Glutamatergic neuron (in vitro differentiated cells): ENCODE measurements around the gene LHFPL2. TPM values are rescaled to one million over a fixed set of nuclear protein-coding genes. Genes with fewer than 3 reads are reported as not detected.

Experiments
- DNase-seq: peaks from one replicate; pipeline ENCODE4 v3.0.0; 2022
- H3K27ac Mint-ChIP-seq: one replicate; pipeline ENCODE4 v1.8.0; 2020; ENCODE audit warnings: mild to moderate bottlenecking, mixed read lengths, inconsistent platforms; ENCODE audit not compliant: unreplicated experiment
- H3K27me3 Mint-ChIP-seq: one replicate; pipeline ENCODE4 v1.8.0; 2020; ENCODE audit warnings: mild to moderate bottlenecking, moderate library complexity, mixed read lengths, inconsistent platforms; ENCODE audit not compliant: unreplicated experiment
- H3K36me3 Mint-ChIP-seq: one replicate; pipeline ENCODE4 v1.8.0; 2020; ENCODE audit warnings: mild to moderate bottlenecking, mixed read lengths, inconsistent platforms; ENCODE audit not compliant: unreplicated experiment
- H3K4me1 Mint-ChIP-seq: one replicate; pipeline ENCODE4 v1.8.0; 2020; ENCODE audit warnings: mild to moderate bottlenecking, low read depth, mixed read lengths, inconsistent platforms; ENCODE audit not compliant: unreplicated experiment
- H3K4me3 Mint-ChIP-seq: one replicate; pipeline ENCODE4 v1.8.0; 2020; ENCODE audit warnings: mild to moderate bottlenecking, mixed read lengths, inconsistent platforms; ENCODE audit not compliant: unreplicated experiment
- H3K9me3 Mint-ChIP-seq: one replicate; pipeline ENCODE4 v1.8.0; 2020; ENCODE audit warnings: mild to moderate bottlenecking, moderate library complexity, mixed read lengths, inconsistent platforms; ENCODE audit not compliant: unreplicated experiment
- CTCF ChIP-seq: fragments of 200-600 bp; sonication (generic); IDR thresholded peaks from one replicate; pipeline ENCODE4 v1.5.0; 2021; ENCODE audit not compliant: partially characterized antibody, unreplicated experiment
- total RNA-seq: library from RNA; stranded (reverse); fragmentation: NEBNext Ultra II Directional; extraction: Animal tissue kit (Norgen Biotek cat#: 25700); gene quantifications from one replicate; pipeline ENCODE4 v1.2.1, GENCODE V29; 2021; ENCODE audit not compliant: unreplicated experiment

LHFPL2 gene
- total RNA-seq, 1 donor from 2014 or later = 2.5 TPM

- Mint-ChIP-seq H3K36me3 (peaks cover 5% of the 10 kb centered on the region), H3K27ac (no peak overlapping the region), H3K4me3 (no peak overlapping the region), H3K27me3 (no peaks in the 10 kb centered on the region), H3K4me1 (no peaks in the 10 kb centered on the region), H3K9me3 (no peaks in the 10 kb centered on the region)
- no peak for TF ChIP-seq CTCF
- no peak for DNase-seq
Measured at GRCh38 chr5:78447775-78448424, 200.7 kb downstream of the LHFPL2 start.
